GM21526 (cell line): ENCODE results near the gene POLA1.

ENCODE experiments used
- ATAC-seq: cut with Tn5 transposase; IDR thresholded peaks from one replicate; pipeline ENCODE4 v1.9.1; 2021; ENCODE audit warnings: moderate library complexity; ENCODE audit not compliant: unreplicated experiment, low FRiP score

The POLA1 gene

GRCh38 chrX:25005382-25006185, 311.9 kb downstream of the POLA1 start:
- ATAC-seq, result no peak

- ATAC-seq, result no peak
Measured at GRCh38 chrX:25006586-25007058, 312.9 kb downstream of the POLA1 start.

GRCh38 chrX:25007059-25008053, 313.6 kb downstream of the POLA1 start:
- ATAC-seq, result no peak

GRCh38 chrX:25009407-25009806, 315.7 kb downstream of the POLA1 start:
- no peak for ATAC-seq

- ATAC-seq, result no peak
Measured at GRCh38 chrX:25010784-25011588, 317.3 kb downstream of the POLA1 start.

- ATAC-seq, result no peak
Measured at GRCh38 chrX:25011589-25012432, 318.1 kb downstream of the POLA1 start.

DNA sequence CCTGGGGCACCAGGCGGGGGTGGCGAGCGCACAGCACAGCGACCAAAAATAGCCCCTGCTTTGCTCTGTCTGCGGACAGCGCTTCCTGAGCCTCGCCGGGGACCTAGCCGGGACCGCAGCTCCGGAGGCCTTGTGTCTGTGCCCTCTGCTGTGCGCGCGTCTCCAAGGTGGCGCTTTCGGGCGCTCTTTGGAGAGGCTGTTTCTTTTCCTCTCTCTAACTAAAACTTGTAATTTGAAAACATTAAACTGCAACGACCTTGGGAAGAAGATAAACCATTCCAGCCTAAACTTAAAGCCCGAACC, 318.7 kb downstream of the POLA1 start:
- no peak for ATAC-seq

DNA sequence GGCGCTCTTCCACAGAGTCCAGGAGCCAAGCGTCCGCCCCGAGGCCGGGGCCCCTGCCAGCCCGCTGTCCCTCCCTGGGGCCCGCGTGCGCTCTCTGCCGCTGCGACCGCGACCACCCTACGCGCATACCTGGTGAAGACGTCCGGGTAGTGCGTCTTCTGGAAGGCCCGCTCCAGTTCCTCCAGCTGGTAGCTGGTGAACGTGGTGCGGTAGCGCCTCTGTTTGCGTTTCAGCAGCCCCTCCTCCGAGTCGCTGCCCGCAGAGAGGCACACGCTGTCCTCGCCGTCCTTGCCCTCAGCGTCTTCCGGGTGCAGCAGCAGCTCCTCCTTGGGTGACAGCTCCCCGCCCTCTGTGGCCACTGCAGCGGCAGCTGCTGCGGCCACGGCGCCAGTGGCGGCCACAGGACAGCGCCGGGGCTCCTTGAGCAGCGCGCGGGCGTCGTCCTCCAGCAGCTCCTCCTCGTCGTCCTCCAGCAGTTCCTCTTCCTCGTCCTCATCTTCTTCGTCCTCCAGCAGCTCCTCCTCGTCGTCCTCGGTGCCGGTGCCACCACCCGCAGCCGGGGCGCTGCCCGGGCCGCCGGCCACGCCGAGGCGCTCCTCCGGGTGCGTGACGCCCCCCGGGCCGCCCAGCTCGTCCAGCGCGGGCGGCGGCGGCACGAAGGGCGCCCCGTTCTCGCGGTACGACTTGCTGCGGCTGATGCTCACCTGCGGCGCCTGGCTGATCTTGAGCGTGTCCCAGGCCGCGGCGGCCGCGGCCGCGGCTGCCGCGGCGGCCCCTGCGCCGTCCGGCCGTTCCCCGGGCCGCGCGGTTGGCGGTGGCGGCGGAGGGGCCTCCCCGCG, 319.3 kb downstream of the POLA1 start:
- ATAC-seq, result no peak

GRCh38 chrX:25013632-25014365, 320.1 kb downstream of the POLA1 start:
- ATAC-seq, result no peak

DNA sequence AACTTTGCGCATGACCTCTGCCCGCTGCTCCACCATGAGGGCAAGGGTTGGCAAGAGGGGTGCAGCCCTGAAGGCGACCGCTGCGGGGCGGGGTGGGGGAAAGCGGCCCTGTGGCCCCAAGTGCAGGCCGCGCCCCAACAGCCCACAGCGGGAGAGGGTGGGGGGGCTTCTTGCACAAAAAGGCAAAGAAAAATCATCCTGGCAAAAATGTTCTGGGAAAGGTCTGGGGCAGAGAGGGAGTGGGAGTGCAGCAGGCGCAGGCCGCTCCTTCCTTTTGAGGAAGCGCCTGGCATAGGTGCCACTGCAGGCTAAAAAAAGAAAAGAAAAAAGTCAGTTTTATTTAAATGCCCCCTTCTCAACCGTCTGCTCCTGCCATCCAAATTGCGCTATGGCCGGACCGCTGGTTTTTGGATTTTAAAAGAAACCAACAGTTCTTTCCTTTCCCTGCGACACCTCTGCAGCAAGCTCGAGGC, 320.7 kb downstream of the POLA1 start:
- ATAC-seq, result no peak

DNA sequence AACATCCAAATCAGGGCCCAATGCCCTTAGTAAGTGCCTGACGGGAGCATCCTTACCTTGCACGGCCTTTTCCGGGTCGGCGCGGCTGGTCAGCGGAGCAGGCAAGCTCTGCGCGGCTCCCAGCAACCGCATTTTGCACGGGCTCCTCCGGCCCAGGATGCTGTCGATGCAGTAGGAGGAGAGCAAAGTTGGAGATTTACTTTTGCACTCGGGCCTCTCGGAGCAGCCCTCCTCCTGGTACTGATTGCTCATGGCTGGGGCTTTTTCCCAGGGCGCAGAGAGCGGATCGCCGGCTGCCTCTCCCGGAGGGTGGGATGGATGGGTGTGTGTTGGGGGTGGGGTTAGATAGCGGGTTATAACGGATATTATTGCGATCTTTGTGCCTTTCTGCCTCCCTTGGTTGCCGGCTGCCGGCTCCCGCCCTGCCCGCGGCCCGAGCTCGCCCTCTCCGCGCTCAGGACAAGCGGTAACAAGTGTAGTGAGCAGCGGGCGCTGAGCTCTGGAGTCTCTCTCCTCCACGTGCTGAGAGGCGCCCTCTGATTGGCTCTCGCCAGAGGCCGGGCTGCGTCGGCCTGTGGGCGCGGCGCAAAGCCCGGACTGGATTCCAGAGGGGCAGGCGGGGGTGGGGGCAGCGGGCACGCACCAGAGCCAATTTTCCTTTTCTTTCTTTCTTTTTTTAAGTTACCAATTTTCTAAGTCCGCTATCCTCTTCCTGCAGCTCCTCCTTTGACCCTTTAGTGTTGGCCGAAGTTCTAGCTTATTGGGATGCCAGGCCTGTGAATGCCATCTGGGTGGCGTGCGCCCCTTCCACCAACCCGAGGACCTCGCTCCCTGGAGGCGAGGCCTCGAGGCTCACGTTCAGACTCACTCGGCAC, 322.0 kb downstream of the POLA1 start, which contains the start of gene ARX:
TSS of gene ARX (minus strand) at position 480 of the 875 bp plus-strand sequence. CDS start at position 252, 228 bp downstream.
- ATAC-seq, result no peak

GRCh38 chrX:25016361-25016671, 322.6 kb downstream of the POLA1 start:
- no peak for ATAC-seq

DNA sequence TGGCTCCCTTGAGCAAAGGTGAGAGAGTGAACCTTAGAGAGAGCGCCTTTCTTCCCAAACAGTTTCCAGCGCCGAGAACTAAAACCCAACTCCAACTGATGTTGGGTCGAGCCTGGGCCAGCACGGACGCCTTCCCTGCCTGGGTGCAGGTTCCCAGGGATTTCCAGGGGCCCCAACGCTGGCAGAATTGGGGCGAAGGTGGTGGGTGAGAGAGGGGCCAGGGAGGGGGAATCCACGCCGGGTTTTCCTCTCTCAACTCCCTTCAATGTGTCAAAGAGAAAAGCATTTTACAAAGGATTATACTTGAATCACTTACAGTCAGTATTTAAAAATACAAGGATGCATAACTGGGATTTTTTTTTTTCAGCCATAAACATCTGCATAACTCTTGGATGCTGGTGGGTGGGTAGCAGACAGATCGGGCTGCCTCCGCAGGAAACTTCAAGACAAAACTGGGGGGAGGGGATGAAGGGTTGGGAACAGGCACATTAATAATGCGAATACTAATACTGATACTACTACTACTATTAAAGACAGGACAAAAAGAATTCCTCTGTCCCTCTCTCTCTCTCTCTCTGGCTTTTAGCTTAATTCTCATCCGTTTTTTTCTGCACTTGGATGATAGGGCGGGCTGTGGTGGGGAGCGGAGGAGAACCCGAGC, 323.4 kb downstream of the POLA1 start:
- no peak for ATAC-seq

DNA sequence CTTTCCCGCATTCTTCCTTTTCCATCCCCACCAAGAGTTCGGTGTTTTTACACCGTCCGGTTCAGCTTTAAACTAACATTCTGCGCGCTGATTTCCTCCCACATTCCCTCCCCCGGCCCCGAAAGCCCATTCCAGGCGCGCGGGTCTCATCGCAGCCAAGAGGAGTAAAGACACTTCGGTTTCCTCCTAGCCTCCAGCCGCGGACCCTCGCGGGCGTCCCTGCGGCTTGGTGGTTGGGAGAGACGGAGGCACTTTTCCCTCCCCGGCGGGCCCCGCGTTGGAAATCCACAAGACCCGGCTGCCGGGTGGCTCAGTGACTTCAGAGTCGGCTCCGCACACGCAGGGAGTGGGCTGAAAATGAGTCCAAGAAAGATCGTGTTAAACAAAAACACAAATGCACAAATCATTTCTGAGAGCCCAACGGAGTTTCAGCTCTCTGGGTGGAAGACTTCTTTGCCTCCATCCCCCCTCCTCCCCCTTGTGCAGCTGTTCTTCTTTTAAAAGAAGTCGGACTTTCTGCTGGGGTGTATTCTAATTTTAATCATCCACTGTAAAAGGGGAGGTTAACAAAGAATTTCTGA, 324.0 kb downstream of the POLA1 start:
- ATAC-seq, result no peak

DNA sequence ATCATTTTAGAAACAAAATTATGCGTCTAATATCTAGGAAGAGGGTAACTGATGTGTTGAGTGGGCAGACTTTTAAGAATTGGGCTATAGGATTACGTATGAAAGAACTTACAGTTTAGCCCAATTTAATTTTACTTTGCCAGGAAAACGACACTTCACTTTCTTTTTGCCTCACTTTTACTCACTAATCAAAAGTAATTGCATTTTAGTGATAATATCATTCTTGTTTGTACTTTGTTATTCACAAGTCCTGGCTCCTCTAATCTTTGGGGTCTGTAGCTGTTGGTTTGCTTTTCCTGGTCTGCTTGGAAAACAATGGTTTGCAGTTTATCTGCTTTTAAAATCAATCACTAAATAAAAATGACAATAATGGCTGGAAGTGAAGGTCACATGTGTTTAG, 325.0 kb downstream of the POLA1 start:
- no peak for ATAC-seq

DNA sequence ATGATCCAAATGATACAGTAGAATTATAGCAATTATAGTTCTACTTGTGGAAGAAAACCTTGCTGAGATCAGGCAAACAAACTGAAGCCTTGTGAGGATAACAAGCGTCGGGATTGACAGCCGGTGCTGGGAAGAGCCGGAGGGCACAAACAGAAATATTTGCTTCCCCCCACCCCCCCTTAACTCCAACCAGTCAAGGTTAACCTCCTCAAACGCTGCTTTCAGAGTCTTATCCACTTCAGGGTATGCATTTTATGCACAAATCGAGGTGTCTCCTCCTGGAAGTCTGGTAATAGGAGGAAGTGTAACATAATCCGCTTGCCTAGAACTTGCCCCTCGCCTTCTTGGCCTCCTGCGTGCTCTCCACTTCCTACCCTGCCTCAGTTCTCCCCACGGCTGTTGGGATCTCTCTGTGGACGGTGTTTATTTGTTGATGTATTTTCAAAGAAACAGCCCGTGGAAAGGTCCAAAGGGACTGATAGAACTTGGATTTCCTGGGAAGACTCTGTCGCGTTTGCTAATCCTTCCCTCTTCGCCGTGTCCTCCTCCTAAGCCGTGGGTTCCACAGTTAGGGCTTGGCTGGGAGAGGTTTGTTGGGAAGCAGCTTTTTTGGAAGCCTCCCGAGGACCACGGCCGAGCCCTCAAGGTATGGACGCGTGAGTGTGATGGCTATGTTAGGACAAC, 326.1 kb downstream of the POLA1 start:
- ATAC-seq, result no peak
